CD8-positive, alpha-beta memory T cell (primary cell): Measurements from ENCODE around the gene NTM. TPM values are rescaled to one million over a fixed set of nuclear protein-coding genes. Genes with fewer than 3 reads are reported as not detected.
A peak's percentile ranks its signal among the peaks of the same experiment; 100 is the strongest.
"Not testable (repeated sequence)": the region's sequence is repeated elsewhere in the genome, so short reads cannot be mapped to it uniquely, and the experiment has no call there.

Source experiments
- CTCF ChIA-PET: fragments of 350-600 bp; sonication (Branson Sonifier 250); formaldehyde crosslinking; loops from one replicate; lab custom pipeline; 2021; ENCODE audit warnings: antibody characterized with exemption; lab: Charles Lee
- POLR2A ChIA-PET: fragments of 350-600 bp; sonication (Branson Sonifier 250); formaldehyde crosslinking; loops from one replicate; lab custom pipeline; 2021; ENCODE audit warnings: antibody characterized with exemption; lab: Charles Lee
- DNase-seq, 5 donors: peaks; one replicate each; pipeline versions ENCODE4 v3.0.0 to v3.0.0-alpha.2; 2020 to 2022; ENCODE audit warnings: mixed read lengths in 1 of 5
- H3K27ac ChIP-seq: one replicate; pipeline ENCODE4 v1.7.0; 2013; ENCODE audit warnings: low read depth, mild to moderate bottlenecking, low read length, moderate library complexity
- H3K27me3 ChIP-seq: 2 replicates; pipeline ENCODE4 v1.7.0; 2013; ENCODE audit warnings: low read length, mild to moderate bottlenecking; ENCODE audit not compliant: insufficient read depth, poor library complexity, severe bottlenecking
- H3K36me3 ChIP-seq: 2 replicates; pipeline ENCODE4 v1.7.0; 2013; ENCODE audit warnings: mild to moderate bottlenecking, low read length, moderate library complexity; ENCODE audit not compliant: insufficient read depth
- H3K4me1 ChIP-seq: 2 replicates; pipeline ENCODE4 v1.7.0; 2013; ENCODE audit warnings: mild to moderate bottlenecking, low read length, moderate library complexity; ENCODE audit not compliant: insufficient read depth
- H3K4me3 ChIP-seq: 2 replicates; pipeline ENCODE4 v1.7.0; 2013; ENCODE audit warnings: mild to moderate bottlenecking, low read length
- H3K9me3 ChIP-seq: 2 replicates; pipeline ENCODE4 v1.7.0; 2013; ENCODE audit warnings: mild to moderate bottlenecking, low read length
- H3K27ac Mint-ChIP-seq, 8 donors: one replicate each; pipeline ENCODE4 v1.8.0; 2020 to 2021; ENCODE audit warnings: mixed read lengths in 8 of 8, mild to moderate bottlenecking in 6 of 8, inconsistent platforms in 3 of 8, moderate library complexity in 3 of 8
- H3K27me3 Mint-ChIP-seq, 2 donors: one replicate each; pipeline ENCODE4 v1.8.0; 2020 to 2021; ENCODE audit warnings: mixed read lengths in 2 of 2, mild to moderate bottlenecking in 1 of 2, moderate library complexity in 1 of 2
- H3K36me3 Mint-ChIP-seq, 3 donors: one replicate each; pipeline ENCODE4 v1.8.0; 2020 to 2021; ENCODE audit warnings: mixed read lengths in 3 of 3, inconsistent platforms in 1 of 3, mild to moderate bottlenecking in 1 of 3
- H3K4me1 Mint-ChIP-seq, 3 donors: one replicate each; pipeline ENCODE4 v1.8.0; 2020 to 2021; ENCODE audit warnings: mixed read lengths in 3 of 3, inconsistent platforms in 1 of 3, mild to moderate bottlenecking in 1 of 3
- H3K4me3 Mint-ChIP-seq, 7 donors: one replicate each; pipeline ENCODE4 v1.8.0; 2020 to 2021; ENCODE audit warnings: mixed read lengths in 7 of 7, mild to moderate bottlenecking in 6 of 7, moderate library complexity in 4 of 7, inconsistent platforms in 2 of 7
- H3K9me3 Mint-ChIP-seq, 5 donors: one replicate each; pipeline ENCODE4 v1.8.0; 2020 to 2022; ENCODE audit warnings: mixed read lengths in 5 of 5, mild to moderate bottlenecking in 3 of 5, moderate library complexity in 2 of 5, inconsistent platforms in 1 of 5
- polyA plus RNA-seq: library from polyadenylated mRNA; unstranded; fragments of 300-500 nt; fragmentation: Illumina TruSeq; gene quantifications from one replicate; pipeline ENCODE4 v1.2.3, GENCODE V29; 2021
- total RNA-seq, 2 experiments: library from RNA; stranded (reverse); gene quantifications; one replicate each; pipeline ENCODE4 v1.2.3, GENCODE V29; 2021

Gene NTM
- total and polyA plus RNA-seq, 3 experiments from 2014 or later: not detected

DNA sequence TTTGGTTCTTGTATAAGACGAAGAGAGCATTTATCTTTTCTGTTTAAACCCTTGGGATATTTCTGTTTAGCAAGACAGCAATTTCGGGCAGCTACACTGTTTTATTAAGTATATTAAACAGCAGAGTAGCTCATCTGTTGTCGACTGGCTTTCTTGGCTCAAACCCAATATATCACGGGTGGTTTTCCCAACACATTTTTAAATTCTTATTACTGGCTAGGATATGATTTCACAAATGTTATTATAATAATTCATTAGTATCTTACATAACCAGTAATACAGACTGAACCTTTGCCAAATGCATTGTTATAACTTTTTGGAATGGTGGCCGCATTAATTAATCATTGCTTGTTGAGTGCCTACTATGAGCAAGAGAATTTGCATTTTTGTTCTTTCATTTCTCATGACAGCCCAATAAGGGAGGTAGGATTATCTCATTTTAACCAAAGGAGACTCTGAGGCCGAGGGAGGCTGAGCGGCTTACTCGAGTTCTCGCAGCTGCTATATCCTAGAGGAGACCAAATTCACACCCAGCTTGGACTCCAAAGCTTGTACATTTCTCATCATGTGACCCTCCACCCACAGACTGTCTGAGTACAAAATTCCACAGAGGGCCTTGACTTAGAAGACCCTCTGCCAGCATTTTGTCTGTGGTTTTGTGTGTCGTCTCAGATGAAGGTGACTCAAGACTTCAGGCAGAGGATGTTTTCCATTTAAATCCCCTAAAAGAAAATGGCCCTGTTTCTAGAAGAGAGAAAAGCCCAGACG lies 304.9 kb downstream of the NTM start:
- H3K27ac Mint-ChIP-seq: no peak overlapping the region
- peaks cover 0 to 3% of the 10 kb centered on the region in 2 donors for H3K27me3 Mint-ChIP-seq
- no peaks in the 10 kb centered on the region for H3K9me3 Mint-ChIP-seq
- H3K4me1 Mint-ChIP-seq: no peaks in the 10 kb centered on the region
- no peak for DNase-seq
- POLR2A ChIA-PET: no interaction called here
- Histone ChIP-seq H3K27me3 (no peaks in the 10 kb centered on the region), H3K9me3 (no peaks in the 10 kb centered on the region), H3K4me3 (no peak overlapping the region), H3K36me3 (no peaks in the 10 kb centered on the region), H3K4me1 (no peaks in the 10 kb centered on the region), H3K27ac (no peak overlapping the region)
- no peaks in the 10 kb centered on the region for H3K36me3 Mint-ChIP-seq
- no peak overlapping the region for H3K4me3 Mint-ChIP-seq
- CTCF ChIA-PET: no interaction called here

DNA sequence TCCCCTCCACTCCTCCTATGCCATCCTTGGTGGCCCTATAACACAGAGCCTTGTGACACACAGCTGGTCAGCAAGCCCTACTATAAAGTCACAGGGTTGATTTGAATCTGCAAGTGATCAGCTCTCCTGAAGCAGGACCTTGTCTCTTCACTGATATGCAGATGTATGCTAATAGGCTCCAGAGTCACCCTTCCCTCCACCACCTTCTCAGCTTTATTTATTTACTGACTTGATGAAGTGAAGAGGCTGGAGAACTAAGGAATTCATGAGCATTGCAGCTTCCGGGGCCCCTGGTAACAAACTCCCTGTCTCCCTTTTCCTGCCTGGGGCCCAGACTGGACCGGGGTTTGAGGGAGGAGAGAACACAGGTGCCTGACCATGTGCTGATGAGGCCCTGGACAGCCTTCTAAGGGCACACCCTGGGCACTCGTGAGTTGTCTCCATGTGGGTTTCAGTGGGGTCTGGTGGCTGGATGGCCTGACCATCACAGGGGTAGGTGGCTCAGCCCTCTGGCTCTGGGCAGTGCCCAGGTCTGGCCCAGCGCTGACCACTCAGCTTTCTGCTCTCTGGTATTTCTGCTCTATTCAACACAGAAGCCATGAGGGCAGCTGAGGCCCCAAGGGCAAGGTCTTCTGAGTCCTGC lies 307.5 kb downstream of the NTM start:
- ChIA-PET CTCF (interaction anchor here (1.3 kb wide), 1 partner anchor 10 kb away, joined by 3 read pairs; no protein-coding TSS in a partner anchor), POLR2A (no interaction called here)
- no peaks in the 10 kb centered on the region for H3K27me3 ChIP-seq
- Mint-ChIP-seq H3K9me3 (no peaks in the 10 kb centered on the region), H3K27ac (no peak overlapping the region), H3K4me3 (no peak overlapping the region), H3K36me3 (no peaks in the 10 kb centered on the region), H3K4me1 (no peaks in the 10 kb centered on the region), H3K27me3 (peaks cover 0 to 2% of the 10 kb centered on the region in 2 donors)
- no peaks in the 10 kb centered on the region for H3K4me1 ChIP-seq
- DNase-seq: no peak
- H3K9me3 ChIP-seq: no peaks in the 10 kb centered on the region
- no peak overlapping the region for H3K27ac ChIP-seq
- H3K36me3 ChIP-seq: no peaks in the 10 kb centered on the region
- H3K4me3 ChIP-seq: no peak overlapping the region

DNA sequence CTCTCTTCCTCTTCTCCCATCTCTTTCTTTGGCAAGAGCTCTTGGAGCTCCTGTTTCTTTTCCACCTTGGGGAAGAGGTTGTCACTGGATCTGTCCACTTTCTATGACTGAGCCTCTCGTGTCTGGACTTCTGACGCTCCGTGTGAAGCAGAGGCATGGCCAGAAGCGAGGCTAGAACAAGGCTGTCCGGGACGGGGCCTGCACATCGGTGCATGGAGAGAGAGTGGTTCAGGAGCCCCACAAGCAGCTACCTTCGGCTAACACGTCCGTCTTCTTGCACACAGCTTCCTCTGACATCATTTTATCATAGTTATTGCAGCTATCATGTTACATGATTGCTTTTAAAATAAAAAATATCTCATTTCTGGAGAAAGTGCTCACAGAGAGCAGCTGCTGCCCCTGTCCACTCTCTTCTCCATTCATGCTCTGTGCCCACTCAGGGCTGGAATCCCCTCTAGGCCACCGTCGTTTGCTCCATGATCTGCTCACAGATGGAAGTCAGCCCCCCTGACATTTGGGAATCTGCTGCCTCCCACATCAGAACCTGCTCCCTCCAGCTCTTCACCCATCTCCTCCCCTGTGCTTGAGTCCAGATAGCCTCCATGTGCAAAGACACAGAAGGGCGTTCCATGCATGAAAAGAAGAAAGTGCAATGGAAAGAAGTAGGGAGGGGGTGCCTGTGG lies 308.4 kb downstream of the NTM start:
- H3K27me3 Mint-ChIP-seq: peaks cover 0 to 2% of the 10 kb centered on the region in 2 donors
- no peaks in the 10 kb centered on the region for H3K9me3 ChIP-seq
- H3K4me3 Mint-ChIP-seq: no peak overlapping the region
- H3K4me3 ChIP-seq: no peak overlapping the region
- ChIA-PET POLR2A (no interaction called here), CTCF (interaction anchor here (1.3 kb wide), 1 partner anchor 9 kb away, joined by 3 read pairs; no protein-coding TSS in a partner anchor)
- H3K4me1 Mint-ChIP-seq: no peaks in the 10 kb centered on the region
- no peaks in the 10 kb centered on the region for H3K27me3 ChIP-seq
- no peak overlapping the region for H3K27ac Mint-ChIP-seq
- H3K36me3 ChIP-seq: no peaks in the 10 kb centered on the region
- no peak overlapping the region for H3K27ac ChIP-seq
- no peaks in the 10 kb centered on the region for H3K4me1 ChIP-seq
- no peak for DNase-seq
- H3K9me3 Mint-ChIP-seq: no peaks in the 10 kb centered on the region
- H3K36me3 Mint-ChIP-seq: no peaks in the 10 kb centered on the region

DNA sequence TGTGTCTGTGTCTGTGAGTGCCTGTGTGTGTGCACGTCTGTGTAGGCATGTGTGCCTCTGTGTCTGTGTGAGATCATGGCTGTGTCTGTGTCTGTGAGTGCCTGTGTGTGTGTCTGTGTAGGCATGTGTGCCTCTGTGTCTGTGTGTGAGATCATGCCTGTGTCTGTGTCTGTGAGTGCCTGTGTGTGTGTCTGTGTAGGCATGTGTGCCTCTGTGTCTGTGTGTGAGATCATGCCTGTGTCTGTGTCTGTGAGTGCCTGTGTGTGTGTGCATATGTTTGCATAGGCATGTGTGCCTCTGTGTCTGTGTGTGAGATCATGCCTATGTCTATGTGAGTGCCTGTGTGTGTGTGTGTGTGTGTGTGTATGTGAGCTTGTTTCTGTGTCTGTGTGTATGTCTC lies 310.0 kb downstream of the NTM start:
- DNase-seq, POLR2A ChIA-PET, H3K9me3 Mint-ChIP-seq, H3K27me3 ChIP-seq, H3K9me3 ChIP-seq, H3K4me1 ChIP-seq, CTCF ChIA-PET, H3K4me1 Mint-ChIP-seq, H3K36me3 Mint-ChIP-seq, H3K27ac Mint-ChIP-seq, H3K27ac ChIP-seq, H3K4me3 Mint-ChIP-seq, H3K36me3 ChIP-seq, H3K4me3 ChIP-seq, H3K27me3 Mint-ChIP-seq: not testable (repeated sequence)

DNA sequence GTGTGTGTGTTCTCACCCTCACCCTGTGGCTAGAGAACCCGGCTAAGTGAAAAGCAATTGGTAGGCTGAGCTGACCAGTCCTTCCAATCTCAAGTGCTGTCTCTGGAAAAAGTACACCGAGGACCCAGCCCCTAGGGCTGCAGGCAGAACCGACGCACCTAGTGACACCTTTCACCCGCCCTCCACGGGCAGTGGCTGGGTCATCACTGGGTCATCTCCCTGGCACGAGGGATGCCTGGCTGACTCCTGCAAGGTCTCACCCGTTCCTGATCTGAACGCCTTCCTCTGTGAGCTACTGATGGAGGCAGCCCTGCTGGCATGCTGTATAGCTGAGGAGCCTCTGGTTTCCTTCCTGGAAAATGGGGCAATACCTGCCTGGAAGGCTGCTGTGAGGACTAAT lies 311.5 kb downstream of the NTM start:
- Mint-ChIP-seq H3K9me3 (peaks cover 0 to 2% (median 0%) of the 10 kb centered on the region in 5 donors), H3K27me3 (peaks cover 4% of the 10 kb centered on the region in 2 donors), H3K36me3 (no peaks in the 10 kb centered on the region), H3K27ac (no peak overlapping the region), H3K4me3 (no peak overlapping the region), H3K4me1 (no peaks in the 10 kb centered on the region)
- Histone ChIP-seq H3K4me3 (no peak overlapping the region), H3K9me3 (no peaks in the 10 kb centered on the region), H3K27me3 (no peaks in the 10 kb centered on the region), H3K27ac (no peak overlapping the region), H3K36me3 (no peaks in the 10 kb centered on the region), H3K4me1 (no peaks in the 10 kb centered on the region)
- DNase-seq: no peak
- CTCF ChIA-PET: no interaction called here
- POLR2A ChIA-PET: no interaction called here

DNA sequence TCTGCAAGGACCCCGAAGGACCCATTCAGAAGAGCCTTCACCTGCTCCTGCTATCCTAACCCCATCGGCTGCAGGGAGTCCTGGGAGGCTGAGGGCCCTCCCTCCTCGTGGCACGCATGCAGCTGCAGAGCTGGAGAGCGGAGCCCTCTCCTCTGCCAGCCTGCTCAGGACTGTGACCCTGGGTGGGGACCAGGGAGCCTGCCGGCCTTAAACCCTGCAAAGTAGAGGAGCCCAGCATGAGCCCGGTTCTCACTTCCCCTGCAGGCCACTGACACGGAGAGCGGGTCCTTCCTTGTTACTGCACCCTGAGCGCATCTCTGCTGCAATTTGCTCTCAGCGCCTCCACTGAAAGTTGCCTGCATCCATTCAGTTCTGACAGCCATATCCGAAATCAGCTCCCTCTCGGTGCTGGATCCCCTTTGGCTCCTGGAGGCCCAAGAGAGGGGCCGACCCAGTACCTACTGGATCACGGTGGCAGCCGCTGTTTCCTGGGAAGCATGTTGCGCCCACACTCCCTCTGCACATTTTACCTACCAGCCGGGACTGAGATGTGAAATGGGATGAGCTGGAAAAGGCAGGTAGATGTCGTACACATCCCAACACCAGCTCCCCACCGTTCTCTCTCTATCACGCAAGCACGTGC lies 312.1 kb downstream of the NTM start:
- Mint-ChIP-seq H3K36me3 (no peaks in the 10 kb centered on the region), H3K9me3 (peaks cover 0 to 2% (median 0%) of the 10 kb centered on the region in 5 donors), H3K4me1 (no peaks in the 10 kb centered on the region), H3K27ac (no peak overlapping the region), H3K27me3 (peaks cover 4% of the 10 kb centered on the region in 2 donors), H3K4me3 (no peak overlapping the region)
- Histone ChIP-seq H3K4me1 (no peaks in the 10 kb centered on the region), H3K9me3 (no peaks in the 10 kb centered on the region), H3K27me3 (no peaks in the 10 kb centered on the region), H3K4me3 (no peak overlapping the region), H3K36me3 (no peaks in the 10 kb centered on the region), H3K27ac (no peak overlapping the region)
- CTCF ChIA-PET: no interaction called here
- no peak for DNase-seq
- POLR2A ChIA-PET: no interaction called here

DNA sequence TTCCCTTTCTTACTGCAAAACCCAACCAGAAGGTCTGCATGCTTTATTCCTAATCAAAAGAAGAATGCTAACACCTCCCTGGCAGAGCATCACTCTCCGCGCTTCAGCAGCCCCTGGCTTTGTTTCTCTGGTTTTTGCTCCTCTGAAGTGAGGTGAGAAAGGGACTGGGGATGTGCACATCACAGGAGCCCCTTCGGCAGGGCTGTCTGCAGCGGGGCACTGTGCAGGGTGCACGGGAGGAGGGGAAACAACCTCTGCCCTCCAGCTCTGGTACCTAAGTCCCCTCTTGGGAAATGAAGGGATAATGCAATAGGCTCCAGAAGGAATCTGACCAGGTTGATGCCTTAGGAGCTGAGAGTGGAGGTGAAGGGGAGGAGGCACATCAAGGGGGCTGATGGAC lies 312.7 kb downstream of the NTM start:
- Histone ChIP-seq H3K9me3 (no peaks in the 10 kb centered on the region), H3K27ac (no peak overlapping the region), H3K4me3 (no peak overlapping the region), H3K36me3 (no peaks in the 10 kb centered on the region), H3K27me3 (no peaks in the 10 kb centered on the region), H3K4me1 (no peaks in the 10 kb centered on the region)
- Mint-ChIP-seq H3K27ac (no peak overlapping the region), H3K36me3 (no peaks in the 10 kb centered on the region), H3K4me1 (no peaks in the 10 kb centered on the region), H3K4me3 (no peak overlapping the region), H3K9me3 (peaks cover 0 to 2% (median 0%) of the 10 kb centered on the region in 5 donors), H3K27me3 (peaks cover 4% of the 10 kb centered on the region in 2 donors)
- CTCF ChIA-PET: no interaction called here
- POLR2A ChIA-PET: no interaction called here
- no peak for DNase-seq

DNA sequence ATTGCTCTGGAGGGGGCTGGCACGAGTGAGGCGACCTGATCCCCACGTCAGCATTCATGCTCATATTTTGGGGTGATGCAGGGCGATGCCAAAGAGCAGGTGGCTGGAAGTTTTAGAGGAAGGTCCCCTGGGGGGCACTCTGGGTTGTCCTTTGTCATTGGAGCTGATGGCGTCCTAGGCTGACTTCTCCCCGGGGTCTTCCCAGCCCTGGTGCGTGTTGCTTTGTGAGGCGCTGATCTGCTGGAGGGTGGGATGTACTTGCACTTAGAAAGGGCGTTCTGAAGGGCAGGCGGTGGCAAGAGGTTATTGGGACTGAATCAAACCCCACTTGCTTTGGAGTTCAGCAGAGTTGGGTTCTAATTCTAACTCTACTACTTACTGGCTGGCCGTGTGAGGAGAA lies 313.3 kb downstream of the NTM start:
- POLR2A ChIA-PET: no interaction called here
- CTCF ChIA-PET: no interaction called here
- H3K27ac ChIP-seq: no peak overlapping the region
- no peak overlapping the region for H3K4me3 ChIP-seq
- Mint-ChIP-seq H3K9me3 (peaks cover 0 to 2% (median 0%) of the 10 kb centered on the region in 5 donors), H3K27ac (peak overlapping the region in 1 of 8 donors; percentile 79), H3K4me3 (no peak overlapping the region), H3K36me3 (no peaks in the 10 kb centered on the region), H3K27me3 (peaks cover 4% of the 10 kb centered on the region in 2 donors), H3K4me1 (no peaks in the 10 kb centered on the region)
- no peaks in the 10 kb centered on the region for H3K27me3 ChIP-seq
- H3K4me1 ChIP-seq: no peaks in the 10 kb centered on the region
- no peaks in the 10 kb centered on the region for H3K9me3 ChIP-seq
- DNase-seq: no peak
- H3K36me3 ChIP-seq: no peaks in the 10 kb centered on the region
